Neuronal stem cell (in vitro differentiated cells): ENCODE data around the gene MED12L.
"Not testable (repeated sequence)": the region's sequence is repeated elsewhere in the genome, so short reads cannot be mapped to it uniquely, and the experiment has no call there.

ENCODE experiments used
- DNase-seq: peaks from one replicate; pipeline ENCODE4 v3.0.0-alpha.2; 2013; ENCODE audit warnings: low spot score
- H2AFZ ChIP-seq: one replicate; pipeline ENCODE4 v1.6.1; 2013; ENCODE audit warnings: mild to moderate bottlenecking, low read length, inconsistent platforms
- H2AK5ac ChIP-seq: 2 replicates; pipeline ENCODE4 v1.6.1; 2013; ENCODE audit warnings: low read depth, mild to moderate bottlenecking, inconsistent platforms, low read length, moderate library complexity, mixed read lengths
- H2BK120ac ChIP-seq: 2 replicates; pipeline ENCODE4 v1.6.1; 2013; ENCODE audit warnings: low read depth, mild to moderate bottlenecking, inconsistent platforms, low read length, moderate library complexity, mixed read lengths
- H2BK12ac ChIP-seq: one replicate; pipeline ENCODE4 v1.6.1; 2013; ENCODE audit warnings: low read length, inconsistent platforms
- H2BK15ac ChIP-seq: 2 replicates; pipeline ENCODE4 v1.6.1; 2013; ENCODE audit warnings: mild to moderate bottlenecking, low read length, inconsistent platforms, mixed read lengths
- H2BK5ac ChIP-seq: one replicate; pipeline ENCODE4 v1.6.1; 2013; ENCODE audit warnings: inconsistent platforms, mild to moderate bottlenecking, low read length, moderate library complexity
- H3K14ac ChIP-seq: one replicate; pipeline ENCODE4 v1.6.1; 2013; ENCODE audit warnings: low read length, inconsistent platforms
- H3K18ac ChIP-seq: 2 replicates; pipeline ENCODE4 v1.6.1; 2013; ENCODE audit warnings: low read length, inconsistent platforms
- H3K23ac ChIP-seq: 2 replicates; pipeline ENCODE4 v1.6.1; 2013; ENCODE audit warnings: low read depth, mild to moderate bottlenecking, mixed read lengths, low read length, inconsistent platforms; ENCODE audit not compliant: poor library complexity
- H3K27ac ChIP-seq: replicated peaks from 3 replicates; pipeline ENCODE4 v1.5.1; 2013; ENCODE audit warnings: low read length, inconsistent platforms
- H3K27me3 ChIP-seq, 3 experiments: 2 replicates each; pipeline ENCODE4 v1.6.1; 2013; ENCODE audit warnings: low read length in 3 of 3, mild to moderate bottlenecking in 2 of 3, inconsistent platforms in 1 of 3, low read depth in 1 of 3, mixed read lengths in 1 of 3, moderate library complexity in 1 of 3; ENCODE audit not compliant: control insufficient read depth in 3 of 3, insufficient read depth in 3 of 3
- H3K36me3 ChIP-seq, 2 donors: replicated peaks in 1 of 2; 2 replicates each; pipeline ENCODE4 v1.6.1; 2013; ENCODE audit warnings: low read length in 2 of 2; ENCODE audit not compliant: control insufficient read depth in 2 of 2, insufficient read depth in 2 of 2
- H3K4ac ChIP-seq: 2 replicates; pipeline ENCODE4 v1.6.1; 2013; ENCODE audit warnings: inconsistent platforms, mild to moderate bottlenecking, low read length, moderate library complexity
- H3K4me1 ChIP-seq, 2 donors: 1 replicate in 1 of 2; 2 replicates in 1 of 2; pipeline ENCODE4 v1.6.1; 2013; ENCODE audit warnings: low read length in 2 of 2, low read depth in 1 of 2; ENCODE audit not compliant: control insufficient read depth in 2 of 2, insufficient read depth in 1 of 2
- H3K4me2 ChIP-seq: one replicate; pipeline ENCODE4 v1.6.1; 2013; ENCODE audit warnings: mild to moderate bottlenecking, low read length, inconsistent platforms; ENCODE audit not compliant: insufficient read depth, poor library complexity, severe bottlenecking
- H3K4me3 ChIP-seq, 2 donors: 2 replicates each; pipeline ENCODE4 v1.5.1; 2013; ENCODE audit warnings: low read length in 2 of 2, mild to moderate bottlenecking in 2 of 2, inconsistent platforms in 1 of 2, moderate library complexity in 1 of 2
- H3K79me1 ChIP-seq: one replicate; pipeline ENCODE4 v1.6.1; 2013; ENCODE audit warnings: low read depth, mild to moderate bottlenecking, inconsistent platforms, low read length, moderate library complexity
- H3K9ac ChIP-seq: one replicate; pipeline ENCODE4 v1.6.1; 2013; ENCODE audit warnings: mild to moderate bottlenecking, low read depth, low read length, inconsistent platforms; ENCODE audit not compliant: poor library complexity
- H3K9me3 ChIP-seq, 2 donors: replicated peaks in 1 of 2; 2 replicates each; pipeline versions ENCODE3 to v1.6.1; 2013; ENCODE audit warnings: low read length in 2 of 2, mild to moderate bottlenecking in 2 of 2, inconsistent platforms in 1 of 2, low read depth in 1 of 2, mixed read lengths in 1 of 2, moderate library complexity in 1 of 2; ENCODE audit not compliant: control insufficient read depth in 2 of 2, insufficient read depth in 1 of 2
- H4K8ac ChIP-seq: one replicate; pipeline ENCODE4 v1.6.1; 2013; ENCODE audit warnings: low read depth, mild to moderate bottlenecking, inconsistent platforms, low read length, moderate library complexity
- H4K91ac ChIP-seq: one replicate; pipeline ENCODE4 v1.6.1; 2013; ENCODE audit warnings: low read length, low read depth, mild to moderate bottlenecking, inconsistent platforms; ENCODE audit not compliant: poor library complexity
- WGBS, 2 donors: extraction: QIAGEN DNeasy Blood & Tissue Kit; methylation state at CpG; one replicate each; pipeline ENCODE4 v1.1.7; 2013; ENCODE audit warnings: missing lambda C conversion rate in 2 of 2, mixed read lengths in 1 of 2; ENCODE audit not compliant: insufficient read length in 2 of 2, insufficient replicate concordance in 1 of 2; ENCODE audit errors: extremely low coverage in 2 of 2; 5-methylcytosine and 5-hydroxymethylcytosine counted together

MED12L gene

DNA sequence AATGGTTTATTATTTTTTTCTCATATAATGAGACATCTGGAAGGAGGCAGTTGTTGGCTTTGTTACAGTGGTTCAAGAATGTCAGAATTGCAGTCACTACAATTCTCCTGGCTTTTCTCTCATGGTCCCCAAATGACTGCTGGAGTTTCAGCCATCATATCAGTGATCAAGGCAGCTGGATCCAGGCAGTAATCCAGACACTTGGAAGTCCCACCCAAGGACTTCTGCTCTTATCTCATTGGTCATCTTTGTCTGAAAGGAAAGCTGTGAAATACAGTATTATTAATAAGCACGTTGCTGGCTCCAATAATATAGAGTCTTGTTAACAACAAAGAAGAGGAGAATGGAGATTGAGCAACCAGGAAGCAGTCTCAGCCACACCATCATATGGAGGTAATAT is 22.9 kb upstream of the MED12L start:
- Histone ChIP-seq H3K4ac (no peak overlapping the region), H3K36me3 (no peaks in the 10 kb centered on the region), H3K27me3 (no peaks in the 10 kb centered on the region), H2BK12ac (no peak overlapping the region), H3K14ac (no peak overlapping the region), H3K79me1 (no peaks in the 10 kb centered on the region), H3K4me2 (no peak overlapping the region), H2AK5ac (no peak overlapping the region), H2AFZ (no peak overlapping the region), H3K4me3 (no peak overlapping the region), H2BK120ac (no peak overlapping the region), H4K8ac (no peak overlapping the region), H4K91ac (no peak overlapping the region), H3K4me1 (peaks cover 2 to 5% of the 10 kb centered on the region in 2 donors), H3K23ac (no peak overlapping the region), H3K18ac (no peak overlapping the region), H2BK15ac (no peak overlapping the region), H3K9me3 (peaks cover 0 to 1% of the 10 kb centered on the region in 2 donors), H3K9ac (no peak overlapping the region), H2BK5ac (no peak overlapping the region), H3K27ac (no peak overlapping the region)
- DNase-seq = no peak
- no CpG with 5 or more reads among the region's 1 CpG for WGBS, 2 donors

DNA sequence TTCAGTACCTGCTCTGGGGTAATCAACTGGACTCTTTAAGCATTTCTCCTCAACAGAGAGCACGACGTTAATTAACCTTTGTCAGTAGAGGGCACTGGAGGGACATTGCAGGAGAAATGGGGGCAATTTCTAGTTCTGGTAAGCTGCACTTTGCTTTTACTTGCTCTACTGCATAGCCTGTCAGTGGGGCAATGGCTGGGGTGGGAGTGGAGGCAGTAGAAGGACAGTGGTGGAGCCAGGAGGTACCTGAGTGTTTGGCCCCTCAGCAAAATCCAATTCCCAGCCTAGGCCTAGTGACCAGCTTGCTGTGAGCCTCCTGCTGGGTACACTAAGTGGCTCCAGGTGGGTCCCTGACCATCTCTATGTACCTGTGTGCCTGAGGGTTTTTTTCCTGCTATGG is 18.3 kb upstream of the MED12L start:
- Histone ChIP-seq H2BK5ac (no peak overlapping the region), H2AK5ac (no peak overlapping the region), H3K9ac (no peak overlapping the region), H3K36me3 (no peaks in the 10 kb centered on the region), H3K79me1 (no peaks in the 10 kb centered on the region), H2AFZ (no peak overlapping the region), H3K4ac (no peak overlapping the region), H3K14ac (no peak overlapping the region), H3K4me2 (no peak overlapping the region), H3K9me3 (peaks cover 0 to 1% of the 10 kb centered on the region in 2 donors), H3K18ac (no peak overlapping the region), H2BK12ac (no peak overlapping the region), H4K8ac (no peak overlapping the region), H4K91ac (no peak overlapping the region), H3K4me3 (no peak overlapping the region), H3K27me3 (peaks cover 0 to 4% (median 0%) of the 10 kb centered on the region in 3 experiments), H2BK15ac (no peak overlapping the region), H3K4me1 (no peaks in the 10 kb centered on the region), H3K27ac (no peak overlapping the region), H2BK120ac (no peak overlapping the region), H3K23ac (no peak overlapping the region)
- no CpG with 5 or more reads among the region's 2 CpGs for WGBS, 2 donors
- no peak for DNase-seq

DNA sequence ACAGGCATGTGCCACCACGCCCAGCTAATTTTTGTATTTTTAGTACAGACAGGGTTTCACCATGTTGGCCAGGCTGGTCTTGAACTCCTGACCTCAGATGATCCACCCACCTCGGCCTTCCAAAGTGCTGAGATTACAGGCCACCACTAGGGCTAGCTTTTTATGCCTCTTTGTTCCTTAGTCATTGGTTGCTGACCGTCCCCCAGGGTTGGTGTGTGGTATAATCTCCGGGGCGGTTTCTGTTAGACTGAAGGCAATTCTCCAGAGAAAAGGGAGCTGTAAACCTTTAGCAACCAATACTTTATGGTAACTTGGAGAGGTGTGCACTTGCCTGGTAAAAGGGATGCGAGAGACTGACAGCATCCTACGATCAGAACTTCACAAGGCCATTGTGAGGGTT is 12.6 kb upstream of the MED12L start:
- DNase-seq, H3K27ac ChIP-seq, H4K8ac ChIP-seq, H2BK120ac ChIP-seq, H3K23ac ChIP-seq, H3K9me3 ChIP-seq, H3K27me3 ChIP-seq, H2BK12ac ChIP-seq, H3K4me2 ChIP-seq, H3K36me3 ChIP-seq, H2BK15ac ChIP-seq, H3K4me1 ChIP-seq, H2AFZ ChIP-seq, H3K9ac ChIP-seq, H3K14ac ChIP-seq, H3K4ac ChIP-seq, H4K91ac ChIP-seq, H2AK5ac ChIP-seq, H3K4me3 ChIP-seq, H3K79me1 ChIP-seq, H3K18ac ChIP-seq, H2BK5ac ChIP-seq: not testable (repeated sequence)
- WGBS, 2 donors = no CpG with 5 or more reads among the region's 7 CpGs

DNA sequence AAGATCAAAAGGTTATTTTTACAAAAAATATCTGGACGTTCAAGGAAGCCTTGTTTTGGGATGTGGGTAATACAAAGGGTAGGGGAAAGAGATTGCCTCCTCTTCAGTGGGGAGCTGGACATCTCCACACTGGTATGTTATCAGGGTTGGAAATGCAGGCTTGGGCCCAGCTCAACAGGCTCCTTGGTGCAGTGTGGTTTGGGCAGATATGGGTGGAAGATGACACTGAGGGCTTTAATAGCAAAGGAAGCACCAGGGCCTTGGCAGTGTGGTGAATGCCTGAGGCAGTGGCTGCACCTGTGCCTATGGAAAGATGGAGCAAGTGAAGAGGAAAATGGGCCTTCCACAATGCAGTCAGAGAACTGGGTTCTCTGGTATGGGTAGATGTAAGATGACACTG is 11.2 kb upstream of the MED12L start:
- Histone ChIP-seq H4K91ac (no peak overlapping the region), H2AK5ac (no peak overlapping the region), H3K4me3 (no peak overlapping the region), H2BK120ac (no peak overlapping the region), H3K14ac (no peak overlapping the region), H2BK5ac (no peak overlapping the region), H3K9me3 (no peaks in the 10 kb centered on the region), H2BK12ac (no peak overlapping the region), H3K18ac (no peak overlapping the region), H3K27ac (no peak overlapping the region), H3K23ac (no peak overlapping the region), H4K8ac (no peak overlapping the region), H3K4ac (no peak overlapping the region), H3K79me1 (no peaks in the 10 kb centered on the region), H3K4me2 (no peak overlapping the region), H2BK15ac (no peak overlapping the region), H3K9ac (no peak overlapping the region), H2AFZ (no peak overlapping the region), H3K4me1 (peaks cover 3 to 6% of the 10 kb centered on the region in 2 donors), H3K27me3 (peaks cover 0 to 4% (median 0%) of the 10 kb centered on the region in 3 experiments), H3K36me3 (no peaks in the 10 kb centered on the region)
- no CpG with 5 or more reads among the region's 1 CpG for WGBS, 2 donors
- DNase-seq = no peak
